Transverse colon (tissue), 4 donors: Measurements from ENCODE around the gene PPRC1. TPM values are rescaled to one million over a fixed set of nuclear protein-coding genes. Genes with fewer than 3 reads are reported as not detected.

Experiments used
- DNase-seq: peaks from one replicate; pipeline ENCODE4 v3.0.0-alpha.2; 2019
- H3K27ac ChIP-seq, 4 donors: fragments of 200-600 bp; sonication (generic); 2 replicates each; pipeline ENCODE4 v1.5.1; 2016 to 2018; ENCODE audit warnings: inconsistent platforms in 4 of 4
- H3K27me3 ChIP-seq: fragments of 200-600 bp; sonication (generic); 2 replicates; pipeline ENCODE4 v1.5.1; 2017; ENCODE audit warnings: inconsistent platforms
- H3K36me3 ChIP-seq, 4 donors: fragments of 200-600 bp; sonication (generic); 2 replicates each; pipeline ENCODE4 v1.5.1; 2017 to 2019; ENCODE audit warnings: inconsistent platforms in 4 of 4
- H3K4me1 ChIP-seq, 4 donors: fragments of 200-600 bp; sonication (generic); 2 replicates each; pipeline ENCODE4 v1.5.1; 2017 to 2020; ENCODE audit warnings: inconsistent platforms in 4 of 4
- H3K4me3 ChIP-seq, 4 donors: fragments of 200-600 bp; sonication (generic); 1 replicate in 1 of 4; 2 replicates in 3 of 4; pipeline versions ENCODE4 v1.5.1 to v1.6.1; 2017 to 2019; ENCODE audit warnings: inconsistent platforms in 4 of 4
- H3K9me3 ChIP-seq, 2 donors: fragments of 200-600 bp; sonication (generic); 2 replicates each; pipeline ENCODE4 v1.5.1; 2017 to 2019; ENCODE audit warnings: inconsistent platforms in 2 of 2
- EP300 ChIP-seq: sonication (generic); formaldehyde crosslinking; IDR thresholded peaks from one replicate; pipeline ENCODE4 v1.6.1; 2017; ENCODE audit warnings: antibody characterized with exemption, low read depth
- POLR2A ChIP-seq: fragments of 450-650 bp; IDR thresholded peaks from one replicate; pipeline ENCODE4 v1.6.1; 2016; ENCODE audit warnings: antibody characterized with exemption, mild to moderate bottlenecking, moderate library complexity
- POLR2AphosphoS5 ChIP-seq, 3 donors: sonication (generic); formaldehyde crosslinking; IDR thresholded peaks; one replicate each; pipeline ENCODE4 v1.6.1; 2016; ENCODE audit warnings: antibody characterized with exemption in 3 of 3
- WGBS, 2 donors: methylation state at CpG; one replicate each; pipeline ENCODE4 v1.1.5; 2018; ENCODE audit warnings: low coverage in 1 of 2; 5-methylcytosine and 5-hydroxymethylcytosine counted together
- in situ Hi-C, 4 donors: fragments of 200-750 bp; cut with MboI; loops; one replicate each; pipeline versions ENCODE4 v1.15.0 to v1.15.1; 2017; ENCODE audit warnings: low sequenced_read_pairs in 3 of 4, low pct_ligation_motif_present in 1 of 4, low pct_unique_long_range_greater_than_20kb in 1 of 4
- intact Hi-C: fragments of 100-400 bp; cut with DNase I; formaldehyde crosslinking; loops from one replicate; pipeline ENCODE4 v1.15.1; 2023; ENCODE audit warnings: low total_unique reads
- total RNA-seq, 4 donors: library from RNA; depleted of rRNA; stranded (reverse); fragments of >200 nt; gene quantifications; one replicate each; pipeline ENCODE4 v1.1.0, GENCODE V29; 2016
- TF ChIP-seq, protein P1 (sequence below), 5 experiments: fragments of 200-600 bp in 3 of 5; fragments of 450-650 bp in 2 of 5; sonication (generic) in 3 of 5; IDR thresholded peaks; 1 replicate in 2 of 5; 2 replicates in 3 of 5; pipeline ENCODE4 v1.5.1; 2016 to 2017; ENCODE audit warnings: antibody characterized with exemption in 5 of 5, inconsistent platforms in 3 of 5, mild to moderate bottlenecking in 2 of 5, moderate library complexity in 1 of 5

PPRC1 gene
- total RNA-seq, 4 donors from 2014 or later, result 7.5 to 62.7 (median 13.7) TPM

DNA sequence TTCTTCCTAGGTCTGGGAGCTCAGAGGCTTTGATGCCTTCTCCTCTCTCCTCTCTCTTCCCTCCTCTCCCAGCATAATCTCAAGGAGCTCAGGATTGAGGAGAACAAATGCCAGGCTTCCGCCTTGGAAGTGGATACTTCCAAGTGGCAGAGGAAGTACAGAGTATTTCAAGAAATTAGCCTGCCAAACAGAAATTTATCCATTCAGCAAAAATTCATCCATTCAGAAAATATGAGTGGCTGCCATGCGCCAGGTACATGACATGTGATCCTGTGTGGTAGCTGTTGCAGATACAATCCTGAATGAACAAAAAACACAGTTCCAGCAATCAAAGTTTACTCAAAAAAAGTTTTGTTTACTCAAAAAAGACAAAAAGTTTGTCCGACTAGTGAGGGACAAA lies 37.8 kb downstream of the PPRC1 start:
- H3K4me1 ChIP-seq, result peaks cover 0 to 9% (median 4%) of the 10 kb centered on the region in 4 donors
- intact Hi-C loops, result no loop called here
- no peak overlapping the region for H3K27ac ChIP-seq
- in situ Hi-C loops, result no loop called here
- H3K27me3 ChIP-seq, result no peaks in the 10 kb centered on the region
- TF ChIP-seq, protein P1, sequence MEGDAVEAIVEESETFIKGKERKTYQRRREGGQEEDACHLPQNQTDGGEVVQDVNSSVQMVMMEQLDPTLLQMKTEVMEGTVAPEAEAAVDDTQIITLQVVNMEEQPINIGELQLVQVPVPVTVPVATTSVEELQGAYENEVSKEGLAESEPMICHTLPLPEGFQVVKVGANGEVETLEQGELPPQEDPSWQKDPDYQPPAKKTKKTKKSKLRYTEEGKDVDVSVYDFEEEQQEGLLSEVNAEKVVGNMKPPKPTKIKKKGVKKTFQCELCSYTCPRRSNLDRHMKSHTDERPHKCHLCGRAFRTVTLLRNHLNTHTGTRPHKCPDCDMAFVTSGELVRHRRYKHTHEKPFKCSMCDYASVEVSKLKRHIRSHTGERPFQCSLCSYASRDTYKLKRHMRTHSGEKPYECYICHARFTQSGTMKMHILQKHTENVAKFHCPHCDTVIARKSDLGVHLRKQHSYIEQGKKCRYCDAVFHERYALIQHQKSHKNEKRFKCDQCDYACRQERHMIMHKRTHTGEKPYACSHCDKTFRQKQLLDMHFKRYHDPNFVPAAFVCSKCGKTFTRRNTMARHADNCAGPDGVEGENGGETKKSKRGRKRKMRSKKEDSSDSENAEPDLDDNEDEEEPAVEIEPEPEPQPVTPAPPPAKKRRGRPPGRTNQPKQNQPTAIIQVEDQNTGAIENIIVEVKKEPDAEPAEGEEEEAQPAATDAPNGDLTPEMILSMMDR (IDR thresholded peaks at IDR 0.05), result no peak
- TF ChIP-seq POLR2A (no peak), POLR2AphosphoS5 (IDR thresholded peaks at IDR 0.05) (no peak), EP300 (no peak)
- H3K9me3 ChIP-seq, result no peaks in the 10 kb centered on the region
- 0 to 49% methylated on average over 1 to 3 of the region's 3 CpGs for WGBS, 2 donors
- no peaks in the 10 kb centered on the region for H3K36me3 ChIP-seq
- H3K4me3 ChIP-seq, result no peak overlapping the region
- no peak for DNase-seq

DNA sequence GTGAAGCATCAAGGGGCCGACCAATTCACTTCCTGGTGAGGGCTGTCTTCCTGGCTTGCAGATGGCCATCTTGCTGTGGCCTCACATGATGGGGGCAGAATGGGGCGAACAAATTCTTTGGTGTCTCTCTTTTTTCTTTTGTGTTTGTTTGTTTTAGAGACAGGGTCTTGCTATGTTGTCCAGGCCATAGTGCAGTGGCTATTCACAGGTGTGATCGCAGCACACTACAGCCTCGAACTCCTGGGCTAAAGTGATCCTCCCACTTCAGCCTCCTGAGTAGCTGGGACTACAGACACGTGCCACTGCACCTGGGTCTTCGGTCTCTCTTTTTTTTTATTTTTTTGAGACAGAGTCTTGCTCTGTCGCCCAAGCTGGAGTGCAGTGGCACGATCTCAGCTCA lies 39.4 kb downstream of the PPRC1 start:
- DNase-seq, result no peak
- H3K4me3 ChIP-seq, result no peak overlapping the region
- intact Hi-C loops (no loop called here), in situ Hi-C loops (no loop called here)
- peaks cover 0 to 9% (median 4%) of the 10 kb centered on the region in 4 donors for H3K4me1 ChIP-seq
- WGBS, 2 donors, result 80 to 87% methylated on average over 4 to 8 of the region's 8 CpGs
- peaks cover 10% of the 10 kb centered on the region for H3K27me3 ChIP-seq
- TF ChIP-seq, protein P1 (IDR thresholded peaks at IDR 0.05), result no peak
- no peak for TF ChIP-seq POLR2A
- H3K36me3 ChIP-seq, result no peaks in the 10 kb centered on the region
- H3K27ac ChIP-seq, result no peak overlapping the region
- no peaks in the 10 kb centered on the region for H3K9me3 ChIP-seq

DNA sequence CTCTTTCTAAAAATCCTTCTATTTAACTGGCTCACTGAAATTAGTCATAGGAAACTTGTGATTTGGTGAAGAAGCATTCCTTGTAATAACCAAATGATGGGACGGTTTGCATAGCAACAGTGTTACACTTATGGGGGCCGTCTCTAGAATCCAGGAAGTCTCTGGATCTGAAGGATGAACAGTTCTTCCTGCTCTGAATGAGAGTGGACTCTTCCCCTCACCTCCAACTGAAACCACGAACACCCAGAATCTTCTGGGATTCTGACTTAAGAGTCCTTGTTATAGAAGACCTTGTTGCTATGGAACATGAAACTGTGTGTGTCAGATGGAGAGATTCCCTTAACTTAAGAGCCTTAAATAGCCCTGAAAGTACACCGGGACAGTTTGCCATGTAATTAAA lies 42.6 kb downstream of the PPRC1 start:
- TF ChIP-seq, protein P1 (IDR thresholded peaks at IDR 0.05), result no peak
- no peak for TF ChIP-seq POLR2A
- no peak for TF ChIP-seq POLR2AphosphoS5 (IDR thresholded peaks at IDR 0.05)
- no peak for TF ChIP-seq EP300
- no peak overlapping the region for H3K4me3 ChIP-seq
- no peak overlapping the region for H3K27ac ChIP-seq
- no peaks in the 10 kb centered on the region for H3K9me3 ChIP-seq
- WGBS, 2 donors, result 38 to 50% methylated on average over 2 to 4 of the region's 4 CpGs
- H3K27me3 ChIP-seq, result peaks cover 14% of the 10 kb centered on the region
- intact Hi-C loops (no loop called here), in situ Hi-C loops (no loop called here)
- H3K36me3 ChIP-seq, result no peaks in the 10 kb centered on the region
- no peaks in the 10 kb centered on the region for H3K4me1 ChIP-seq
- no peak for DNase-seq

DNA sequence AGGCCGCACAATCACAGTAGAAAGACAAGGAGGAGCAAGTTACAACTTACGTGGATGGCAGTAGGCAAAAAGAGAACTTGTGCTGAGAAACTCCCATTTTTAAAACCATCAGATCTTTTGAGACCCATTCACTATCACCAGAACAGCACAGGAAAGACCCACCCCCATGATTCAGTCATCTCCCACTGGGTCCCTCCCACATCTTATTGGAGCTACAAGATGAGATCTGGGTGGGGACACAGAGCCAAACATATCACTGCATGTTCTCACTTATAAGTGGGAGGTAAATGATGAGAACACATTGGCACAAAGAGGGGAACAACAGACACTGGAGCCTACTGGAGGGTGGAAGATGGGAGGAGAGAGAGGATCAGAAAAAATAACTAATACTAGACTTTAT lies 51.8 kb downstream of the PPRC1 start:
- DNase-seq, result no peak
- no peak overlapping the region for H3K4me3 ChIP-seq
- no peak overlapping the region for H3K27ac ChIP-seq
- H3K36me3 ChIP-seq, result no peaks in the 10 kb centered on the region
- peaks cover 1% of the 10 kb centered on the region for H3K27me3 ChIP-seq
- 83 to 91% methylated on average over 2 of the region's 2 CpGs for WGBS, 2 donors
- intact Hi-C loops (no loop called here), in situ Hi-C loops (no loop called here)
- no peak for TF ChIP-seq POLR2A
- no peak for TF ChIP-seq EP300
- TF ChIP-seq, protein P1 (IDR thresholded peaks at IDR 0.05), result no peak
- no peak for TF ChIP-seq POLR2AphosphoS5 (IDR thresholded peaks at IDR 0.05)
- peaks cover 6 to 13% (median 10%) of the 10 kb centered on the region in 4 donors for H3K4me1 ChIP-seq
- no peaks in the 10 kb centered on the region for H3K9me3 ChIP-seq
